ENCODE measurements around the gene HNRNPUL1. TPM values are rescaled to one million over a fixed set of nuclear protein-coding genes. Genes with fewer than 3 reads are reported as not detected.

HNRNPUL1 gene
- polyA plus RNA-seq, 2 donors: 64.9 to 73.4 TPM

DNA sequence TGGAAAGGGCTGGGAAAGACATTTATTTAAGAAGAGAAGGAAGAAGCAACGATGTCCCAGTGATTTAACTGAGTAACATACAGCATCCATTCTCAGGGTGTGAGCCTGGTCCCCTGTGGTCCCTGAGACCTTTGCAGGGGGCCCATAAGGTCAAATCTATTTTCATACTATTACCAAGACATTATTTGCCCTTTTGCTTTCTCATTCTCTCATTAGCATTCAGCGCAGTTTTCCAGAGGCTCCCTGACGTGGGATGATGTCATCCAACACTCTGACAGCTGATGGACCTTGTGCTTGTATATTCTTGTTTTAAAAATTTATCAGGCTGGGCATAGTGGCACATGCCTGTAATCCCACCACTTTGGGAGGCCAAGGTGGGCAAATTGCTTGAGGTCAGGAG lies 18.3 kb upstream of the HNRNPUL1 start:
- H3K4me1 ChIP-seq (ENCODE audit: control insufficient read depth in 2 of 2, insufficient read depth in 2 of 2, low read length in 1 of 2): no peaks in the 10 kb centered on the region
- H3K4me3 ChIP-seq (ENCODE audit: low read depth in 1 of 2, low read length in 2 of 2): no peak overlapping the region
- WGBS, 2 donors: 79 to 89% methylated on average over 3 of the region's 3 CpGs
- H3K27ac ChIP-seq (ENCODE audit: low read depth in 2 of 2, low read length in 1 of 2): no peak overlapping the region
- H3K27me3 ChIP-seq (ENCODE audit: control insufficient read depth in 1 of 2, insufficient read depth in 2 of 2, low read length in 2 of 2): no peaks in the 10 kb centered on the region
- H3K9me3 ChIP-seq (ENCODE audit: control insufficient read depth in 2 of 2, insufficient read depth in 1 of 2, low read depth in 1 of 2, low read length in 1 of 2): no peaks in the 10 kb centered on the region
- peaks cover 0 to 13% of the 10 kb centered on the region in 2 donors for H3K36me3 ChIP-seq (ENCODE audit: control insufficient read depth in 2 of 2, insufficient read depth in 2 of 2, low read length in 1 of 2)

DNA sequence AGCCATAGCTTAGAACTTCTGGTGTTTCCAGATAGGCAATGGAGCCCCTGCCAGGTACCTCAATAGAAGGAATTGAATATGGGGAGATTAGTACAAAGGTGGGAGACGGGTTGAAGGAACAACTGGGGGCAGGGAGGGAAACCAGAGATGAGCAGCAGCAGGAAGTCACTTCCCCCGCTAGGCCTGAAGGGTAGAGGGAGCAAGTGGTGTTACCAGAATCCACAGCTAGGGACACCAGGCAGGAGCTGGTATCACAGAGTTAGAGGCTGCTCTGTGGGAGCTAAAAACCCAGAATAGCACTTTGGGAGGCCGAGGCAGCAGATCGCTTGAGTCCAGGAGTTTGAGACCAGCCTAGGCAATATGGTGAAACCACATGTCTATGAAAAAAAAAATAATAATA lies 15.3 kb upstream of the HNRNPUL1 start:
- Histone ChIP-seq H3K9me3 (ENCODE audit: control insufficient read depth in 2 of 2, insufficient read depth in 1 of 2, low read depth in 1 of 2, low read length in 1 of 2) (no peaks in the 10 kb centered on the region), H3K36me3 (ENCODE audit: control insufficient read depth in 2 of 2, insufficient read depth in 2 of 2, low read length in 1 of 2) (peaks cover 0 to 12% of the 10 kb centered on the region in 2 donors), H3K27me3 (ENCODE audit: control insufficient read depth in 1 of 2, insufficient read depth in 2 of 2, low read length in 2 of 2) (no peaks in the 10 kb centered on the region), H3K4me3 (ENCODE audit: low read depth in 1 of 2, low read length in 2 of 2) (no peak overlapping the region), H3K27ac (ENCODE audit: low read depth in 2 of 2, low read length in 1 of 2) (no peak overlapping the region), H3K4me1 (ENCODE audit: control insufficient read depth in 2 of 2, insufficient read depth in 2 of 2, low read length in 1 of 2) (no peaks in the 10 kb centered on the region)
- 92 to 95% methylated on average over 4 of the region's 4 CpGs for WGBS, 2 donors

DNA sequence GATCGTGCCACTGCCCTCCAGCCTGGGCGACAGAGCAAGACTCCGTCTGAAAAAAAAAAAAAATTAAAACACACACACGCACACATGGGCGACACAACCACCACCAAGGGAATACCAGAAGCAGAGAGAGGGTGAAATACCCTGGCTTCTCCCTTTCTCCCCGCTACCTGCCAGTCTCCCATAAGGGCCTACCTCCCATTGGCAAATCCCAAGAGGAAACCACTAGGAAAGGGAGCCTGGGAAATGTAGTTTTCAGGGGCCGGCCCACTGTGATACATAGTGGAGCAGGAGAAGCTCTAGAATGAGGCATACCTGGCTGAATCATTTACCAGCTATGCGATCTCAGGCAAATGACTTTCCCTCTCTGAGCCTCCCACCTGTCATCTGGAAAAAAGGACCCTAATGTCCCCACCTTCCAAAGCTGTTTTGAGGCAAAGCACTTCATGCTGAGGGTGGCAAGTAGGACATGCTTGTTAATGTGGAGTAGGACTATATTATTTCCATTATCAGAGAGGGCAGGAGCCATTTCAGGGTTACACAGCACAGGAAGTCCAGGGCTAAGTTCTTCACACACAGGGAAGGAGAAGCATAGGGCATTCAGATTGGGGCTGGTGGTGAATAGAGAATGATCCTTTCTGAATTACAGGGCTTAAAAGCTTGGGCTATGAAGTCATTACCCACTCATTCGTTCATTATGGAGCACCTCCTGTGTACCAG lies 14.3 kb upstream of the HNRNPUL1 start:
- no peaks in the 10 kb centered on the region for H3K27me3 ChIP-seq (ENCODE audit: control insufficient read depth in 1 of 2, insufficient read depth in 2 of 2, low read length in 2 of 2)
- WGBS, 2 donors: 87 to 89% methylated on average over 9 of the region's 9 CpGs
- no peak overlapping the region for H3K4me3 ChIP-seq (ENCODE audit: low read depth in 1 of 2, low read length in 2 of 2)
- no peaks in the 10 kb centered on the region for H3K9me3 ChIP-seq (ENCODE audit: control insufficient read depth in 2 of 2, insufficient read depth in 1 of 2, low read depth in 1 of 2, low read length in 1 of 2)
- H3K36me3 ChIP-seq (ENCODE audit: control insufficient read depth in 2 of 2, insufficient read depth in 2 of 2, low read length in 1 of 2): peaks cover 0 to 12% of the 10 kb centered on the region in 2 donors
- H3K4me1 ChIP-seq (ENCODE audit: control insufficient read depth in 2 of 2, insufficient read depth in 2 of 2, low read length in 1 of 2): no peaks in the 10 kb centered on the region
- H3K27ac ChIP-seq (ENCODE audit: low read depth in 2 of 2, low read length in 1 of 2): no peak overlapping the region

DNA sequence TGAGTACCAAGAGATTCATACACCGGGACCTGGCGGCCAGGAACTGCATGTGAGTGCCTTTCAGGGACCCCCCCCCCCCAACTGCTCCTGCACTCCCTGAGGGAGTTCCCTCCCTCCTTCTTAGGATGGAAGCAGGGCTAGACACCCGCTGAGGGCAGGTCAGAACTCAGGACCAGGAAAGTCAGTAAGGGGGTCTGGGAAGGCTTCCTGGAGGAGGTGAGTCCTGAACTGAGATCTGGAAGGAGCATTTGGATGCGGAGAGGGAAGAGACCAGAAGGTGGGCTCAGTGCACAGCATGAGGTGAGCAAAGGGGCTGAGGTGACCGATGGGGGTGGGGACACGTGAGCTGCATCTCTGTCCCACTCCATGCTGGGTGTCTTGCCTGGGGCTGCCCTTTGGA lies 10.5 kb upstream of the HNRNPUL1 start:
- Histone ChIP-seq H3K9me3 (ENCODE audit: control insufficient read depth in 2 of 2, insufficient read depth in 1 of 2, low read depth in 1 of 2, low read length in 1 of 2) (no peaks in the 10 kb centered on the region), H3K27me3 (ENCODE audit: control insufficient read depth in 1 of 2, insufficient read depth in 2 of 2, low read length in 2 of 2) (no peaks in the 10 kb centered on the region), H3K27ac (ENCODE audit: low read depth in 2 of 2, low read length in 1 of 2) (no peak overlapping the region), H3K36me3 (ENCODE audit: control insufficient read depth in 2 of 2, insufficient read depth in 2 of 2, low read length in 1 of 2) (peaks cover 3 to 12% of the 10 kb centered on the region in 2 donors), H3K4me3 (ENCODE audit: low read depth in 1 of 2, low read length in 2 of 2) (no peak overlapping the region), H3K4me1 (ENCODE audit: control insufficient read depth in 2 of 2, insufficient read depth in 2 of 2, low read length in 1 of 2) (no peaks in the 10 kb centered on the region)
- WGBS, 2 donors: 87 to 92% methylated on average over 6 of the region's 6 CpGs

DNA sequence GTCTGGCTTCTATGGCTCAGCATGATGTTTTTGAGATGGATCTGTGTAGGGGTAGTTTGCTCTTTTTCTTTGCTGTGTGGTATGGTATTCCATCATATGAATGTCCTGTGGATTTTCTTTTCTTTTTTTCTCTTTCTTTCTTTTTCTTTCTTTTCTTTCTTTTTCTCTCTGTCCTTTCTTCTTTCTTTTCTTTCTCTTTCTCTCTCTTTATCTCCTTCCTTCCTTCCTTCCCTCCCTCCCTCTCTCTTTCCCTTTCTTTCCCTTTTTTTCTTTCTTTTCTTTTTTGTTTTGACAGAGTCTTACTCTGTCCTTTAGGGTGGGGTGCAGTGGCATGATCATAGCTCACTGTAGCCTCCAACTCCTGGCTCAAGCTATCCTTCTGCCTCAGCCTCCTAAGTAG lies 9.0 kb upstream of the HNRNPUL1 start:
- no peaks in the 10 kb centered on the region for H3K9me3 ChIP-seq (ENCODE audit: control insufficient read depth in 2 of 2, insufficient read depth in 1 of 2, low read depth in 1 of 2, low read length in 1 of 2)
- no peaks in the 10 kb centered on the region for H3K27me3 ChIP-seq (ENCODE audit: control insufficient read depth in 1 of 2, insufficient read depth in 2 of 2, low read length in 2 of 2)
- peaks cover 3 to 13% of the 10 kb centered on the region in 2 donors for H3K36me3 ChIP-seq (ENCODE audit: control insufficient read depth in 2 of 2, insufficient read depth in 2 of 2, low read length in 1 of 2)
- H3K4me3 ChIP-seq (ENCODE audit: low read depth in 1 of 2, low read length in 2 of 2): no peak overlapping the region
- H3K27ac ChIP-seq (ENCODE audit: low read depth in 2 of 2, low read length in 1 of 2): no peak overlapping the region
- H3K4me1 ChIP-seq (ENCODE audit: control insufficient read depth in 2 of 2, insufficient read depth in 2 of 2, low read length in 1 of 2): no peaks in the 10 kb centered on the region

DNA sequence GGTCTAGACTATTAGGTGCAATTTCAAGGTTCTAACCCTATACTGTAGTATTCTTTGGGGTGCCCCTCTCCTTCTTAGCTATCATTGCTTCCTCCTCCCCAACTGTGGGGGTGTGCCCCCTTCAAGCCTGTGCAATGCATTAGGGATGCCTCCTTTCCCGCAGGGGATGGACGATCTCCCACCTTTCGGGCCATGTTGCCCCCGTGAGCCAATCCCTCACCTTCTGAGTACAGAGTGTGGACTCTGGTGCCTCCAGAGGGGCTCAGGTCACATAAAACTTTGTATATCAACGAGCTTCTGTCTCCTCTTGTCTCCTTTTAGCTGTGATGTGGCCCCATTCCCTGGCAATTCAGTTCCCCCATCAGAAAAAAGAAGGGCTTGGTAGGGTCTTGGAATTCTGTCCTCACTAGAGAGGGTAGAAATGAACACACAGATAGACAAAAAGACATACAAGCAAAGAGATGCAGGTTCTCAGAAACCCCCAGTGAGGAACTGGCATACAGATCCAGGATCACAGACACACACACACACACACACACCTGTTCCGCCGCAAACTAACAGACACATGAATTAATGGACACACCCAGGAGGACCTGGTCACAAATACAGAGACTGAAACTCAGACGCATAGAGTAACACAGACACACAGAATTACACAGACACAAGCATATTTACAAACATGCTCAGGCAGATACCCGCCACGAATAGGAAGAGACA lies 2.5 kb upstream of the HNRNPUL1 start:
- Histone ChIP-seq H3K27me3 (ENCODE audit: control insufficient read depth in 1 of 2, insufficient read depth in 2 of 2, low read length in 2 of 2) (no peaks in the 10 kb centered on the region), H3K4me1 (ENCODE audit: control insufficient read depth in 2 of 2, insufficient read depth in 2 of 2, low read length in 1 of 2) (peaks cover 2 to 3% of the 10 kb centered on the region in 2 donors), H3K27ac (ENCODE audit: low read depth in 2 of 2, low read length in 1 of 2) (peak overlapping the region; percentile 99 to 100), H3K9me3 (ENCODE audit: control insufficient read depth in 2 of 2, insufficient read depth in 1 of 2, low read depth in 1 of 2, low read length in 1 of 2) (no peaks in the 10 kb centered on the region), H3K4me3 (ENCODE audit: low read depth in 1 of 2, low read length in 2 of 2) (peak overlapping the region; percentile 62 to 71), H3K36me3 (ENCODE audit: control insufficient read depth in 2 of 2, insufficient read depth in 2 of 2, low read length in 1 of 2) (peaks cover 3 to 5% of the 10 kb centered on the region in 2 donors)
- WGBS, 2 donors: 52 to 59% methylated on average over 10 of the region's 10 CpGs

DNA sequence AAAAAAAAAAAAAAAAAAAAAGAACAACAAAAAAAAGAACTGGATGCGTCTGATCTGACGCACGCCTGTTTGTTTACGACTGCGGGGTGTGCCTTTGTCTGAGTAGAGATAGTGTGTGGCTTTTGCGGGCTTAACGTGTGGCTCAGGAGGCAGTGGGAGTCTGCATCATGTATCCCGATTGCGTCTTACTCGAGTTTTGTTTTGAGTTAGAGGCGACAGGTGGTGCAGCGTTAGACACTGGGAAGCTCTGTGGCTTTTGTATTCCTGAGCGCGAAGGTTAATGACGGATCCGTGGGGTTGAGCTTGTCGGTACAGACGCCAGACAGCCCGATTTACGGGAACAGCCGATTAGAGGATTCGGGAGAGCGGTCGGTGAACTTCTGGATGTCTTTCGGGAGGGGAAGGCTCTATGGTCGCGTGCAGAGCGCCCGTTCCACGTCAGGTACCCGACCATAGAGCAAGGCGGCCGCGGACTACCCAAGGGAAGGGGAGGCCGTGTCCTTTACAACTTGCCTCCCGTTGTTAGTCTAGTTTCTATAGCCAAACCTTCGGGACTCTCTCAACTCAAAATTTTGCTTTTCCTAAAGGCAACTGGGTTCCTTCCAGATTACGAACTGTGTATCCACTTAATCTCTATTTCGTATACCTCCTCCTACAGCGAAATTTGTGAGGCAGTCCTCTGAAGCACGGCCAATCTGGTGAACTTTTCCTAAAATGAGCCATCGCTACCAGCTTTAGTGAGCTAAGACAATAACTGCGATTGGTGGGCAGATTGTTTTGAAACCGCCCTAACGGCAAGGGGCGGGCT lies 926 bp upstream of the HNRNPUL1 start:
- 0 to 1% methylated on average over 46 of the region's 46 CpGs for WGBS, 2 donors
- no peaks in the 10 kb centered on the region for H3K27me3 ChIP-seq (ENCODE audit: control insufficient read depth in 1 of 2, insufficient read depth in 2 of 2, low read length in 2 of 2)
- H3K4me1 ChIP-seq (ENCODE audit: control insufficient read depth in 2 of 2, insufficient read depth in 2 of 2, low read length in 1 of 2): peaks cover 5 to 7% of the 10 kb centered on the region in 2 donors
- H3K9me3 ChIP-seq (ENCODE audit: control insufficient read depth in 2 of 2, insufficient read depth in 1 of 2, low read depth in 1 of 2, low read length in 1 of 2): no peaks in the 10 kb centered on the region
- H3K4me3 ChIP-seq (ENCODE audit: low read depth in 1 of 2, low read length in 2 of 2): peak overlapping the region; percentile 62 to 71
- peak overlapping the region; percentile 99 to 100 for H3K27ac ChIP-seq (ENCODE audit: low read depth in 2 of 2, low read length in 1 of 2)
- H3K36me3 ChIP-seq (ENCODE audit: control insufficient read depth in 2 of 2, insufficient read depth in 2 of 2, low read length in 1 of 2): peaks cover 6 to 7% of the 10 kb centered on the region in 2 donors

DNA sequence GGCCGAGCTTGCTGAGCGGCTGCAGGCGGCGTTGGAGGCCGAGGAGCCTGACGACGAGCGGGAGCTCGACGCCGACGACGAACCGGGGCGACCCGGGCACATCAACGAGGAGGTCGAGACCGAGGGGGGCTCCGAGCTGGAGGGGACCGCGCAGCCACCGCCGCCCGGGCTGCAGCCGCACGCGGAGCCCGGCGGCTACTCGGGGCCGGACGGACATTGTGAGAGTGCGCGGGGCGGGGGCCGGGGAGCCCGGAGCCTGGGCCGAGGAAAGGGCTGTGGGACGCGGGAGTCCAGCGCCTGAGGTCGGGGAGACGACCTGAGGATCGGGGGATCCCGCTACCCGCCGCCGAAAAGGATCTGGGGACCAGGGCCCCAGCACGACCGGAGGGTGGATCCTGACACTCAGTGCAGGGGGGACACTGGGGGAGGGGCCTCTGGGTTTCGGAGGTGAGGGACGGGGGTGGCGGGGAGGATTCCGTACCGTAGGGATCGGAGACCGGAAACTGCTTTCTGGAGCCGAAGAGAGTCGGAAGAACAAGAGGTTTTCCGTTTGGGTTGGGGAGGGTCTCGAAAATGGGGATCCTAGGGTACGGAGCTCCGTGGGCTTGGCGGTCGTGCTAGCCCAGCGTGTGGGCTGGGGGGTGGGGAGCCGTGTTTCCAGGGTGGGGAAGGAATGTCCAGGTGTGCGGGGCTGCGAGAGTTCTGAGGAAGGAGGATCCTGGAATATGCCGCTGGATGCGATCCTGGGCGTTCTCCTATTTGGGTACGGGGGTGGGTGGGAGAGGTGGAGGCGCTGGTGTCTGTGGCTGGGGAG lies 616 bp downstream of the HNRNPUL1 start:
- Histone ChIP-seq H3K36me3 (ENCODE audit: control insufficient read depth in 2 of 2, insufficient read depth in 2 of 2, low read length in 1 of 2) (peaks cover 6 to 12% of the 10 kb centered on the region in 2 donors), H3K4me3 (ENCODE audit: low read depth in 1 of 2, low read length in 2 of 2) (peak overlapping the region; percentile 94 to 99), H3K4me1 (ENCODE audit: control insufficient read depth in 2 of 2, insufficient read depth in 2 of 2, low read length in 1 of 2) (peaks cover 5 to 7% of the 10 kb centered on the region in 2 donors), H3K9me3 (ENCODE audit: control insufficient read depth in 2 of 2, insufficient read depth in 1 of 2, low read depth in 1 of 2, low read length in 1 of 2) (no peaks in the 10 kb centered on the region), H3K27ac (ENCODE audit: low read depth in 2 of 2, low read length in 1 of 2) (peak overlapping the region; percentile 98), H3K27me3 (ENCODE audit: control insufficient read depth in 1 of 2, insufficient read depth in 2 of 2, low read length in 2 of 2) (no peaks in the 10 kb centered on the region)
- WGBS, 2 donors: 0 to 1% methylated on average over 72 to 75 of the region's 75 CpGs

Data from esophagus (tissue), 2 donors.